Mesothelial cell of epicardium (in vitro differentiated cells): ENCODE data around the gene RRAGD. TPM values are rescaled to one million over a fixed set of nuclear protein-coding genes. Genes with fewer than 3 reads are reported as not detected.

Source experiments
- DNase-seq, 2 experiments: peaks; one replicate each; pipeline ENCODE4 v3.0.0; 2021; ENCODE audit warnings: low spot score in 2 of 2; ENCODE audit not compliant: unreplicated experiment in 2 of 2
- H3K27ac Mint-ChIP-seq: 2 replicates; pipeline ENCODE4 v1.8.0; 2021; ENCODE audit warnings: mixed read lengths
- H3K27me3 Mint-ChIP-seq: 2 replicates; pipeline ENCODE4 v1.8.0; 2021; ENCODE audit warnings: low read depth, mixed read lengths
- H3K36me3 Mint-ChIP-seq: 2 replicates; pipeline ENCODE4 v1.8.0; 2021; ENCODE audit warnings: mixed read lengths
- H3K4me1 Mint-ChIP-seq: 2 replicates; pipeline ENCODE4 v1.8.0; 2021; ENCODE audit warnings: mixed read lengths
- H3K4me3 Mint-ChIP-seq: 2 replicates; pipeline ENCODE4 v1.8.0; 2021; ENCODE audit warnings: mild to moderate bottlenecking, moderate library complexity, mixed read lengths
- H3K9me3 Mint-ChIP-seq: 2 replicates; pipeline ENCODE4 v1.8.0; 2021; ENCODE audit warnings: mixed read lengths
- CTCF ChIP-seq: fragments of 200-600 bp; sonication (generic); IDR thresholded peaks from one replicate; pipeline ENCODE4 v1.5.0; 2021; ENCODE audit warnings: antibody characterized with exemption; ENCODE audit not compliant: unreplicated experiment
- total RNA-seq: library from RNA; stranded (reverse); gene quantifications from 3 replicates; pipeline ENCODE4 v1.2.1, GENCODE V29; 2021

Gene RRAGD
- total RNA-seq, 1 donor from 2014 or later = 6.9 TPM

- Mint-ChIP-seq H3K9me3 (peaks cover under 1% of the 10 kb centered on the region), H3K36me3 (peaks cover 11% of the 10 kb centered on the region), H3K4me1 (peaks cover 23% of the 10 kb centered on the region), H3K4me3 (no peak overlapping the region), H3K27ac (no peak overlapping the region), H3K27me3 (peaks cover 4% of the 10 kb centered on the region)
- TF ChIP-seq CTCF = no peak
- no peak for DNase-seq
These were observed 97.4 kb downstream of the RRAGD start for GRCh38 chr6:89314692-89315091.

Other genes starting within 250 kb of the RRAGD start
- not detected in 3 replicates for gene GABRR1, start 194.9 kb downstream of the RRAGD start, total RNA-seq
- 0.75 to 1.3 TPM (median 0.87 TPM) in 3 replicates for gene GABRR2, start 97.0 kb downstream of the RRAGD start, total RNA-seq
- 32.2 to 35.0 TPM (median 34.2 TPM) in 3 replicates for gene UBE2J1, start 59.6 kb downstream of the RRAGD start, total RNA-seq
- gene ANKRD6, start 20.9 kb upstream of the RRAGD start, total RNA-seq = 41.0 to 44.9 TPM (median 43.5 TPM) in 3 replicates
- gene LYRM2, start 226.5 kb upstream of the RRAGD start, total RNA-seq = 26.4 to 29.8 TPM (median 27.1 TPM) in 3 replicates